HEK293 (cell line): Measurements from ENCODE around the gene CYP51A1.

Source experiments
- HOXA7 ChIP-seq: sonication (generic); formaldehyde crosslinking; IDR thresholded peaks from 2 replicates; pipeline ENCODE4 v1.8.1; 2022; ENCODE audit warnings: missing genetic modification reagents, borderline replicate concordance
- HOXD13 ChIP-seq: sonication (generic); formaldehyde crosslinking; IDR thresholded peaks from 2 replicates; pipeline ENCODE4 v1.8.0; 2022; ENCODE audit warnings: missing genetic modification reagents, borderline replicate concordance
- IKZF3 ChIP-seq: fragments of 450-650 bp; IDR thresholded peaks from 2 replicates; pipeline ENCODE4 v1.5.0; 2018; ENCODE audit warnings: missing biosample characterization, mild to moderate bottlenecking, missing genetic modification characterization, moderate library complexity
- MZF1 ChIP-seq: fragments of 450-650 bp; formaldehyde crosslinking; IDR thresholded peaks from 2 replicates; pipeline ENCODE4 v1.5.1; 2017; ENCODE audit warnings: missing biosample characterization, missing genetic modification characterization, borderline replicate concordance
- RBAK ChIP-seq: fragments of 450-650 bp; formaldehyde crosslinking; IDR thresholded peaks from 2 replicates; pipeline ENCODE4 v1.5.1; 2016; ENCODE audit warnings: missing biosample characterization, missing genetic modification characterization
- YY1 ChIP-seq: fragments of 450-650 bp; formaldehyde crosslinking; IDR thresholded peaks from 2 replicates; pipeline ENCODE4 v1.5.1; 2018; ENCODE audit warnings: missing biosample characterization, missing genetic modification characterization
- ZEB2 ChIP-seq: fragments of 450-650 bp; formaldehyde crosslinking; IDR thresholded peaks from 2 replicates; pipeline ENCODE4 v1.5.1; 2016; ENCODE audit warnings: missing biosample characterization, missing genetic modification characterization
- ZFP41 ChIP-seq: fragments of 450-650 bp; formaldehyde crosslinking; IDR thresholded peaks from 2 replicates; pipeline ENCODE4 v1.5.1; 2016; ENCODE audit warnings: missing biosample characterization, missing genetic modification characterization, borderline replicate concordance
- ZNF10 ChIP-seq: fragments of 450-650 bp; formaldehyde crosslinking; IDR thresholded peaks from 2 replicates; pipeline ENCODE4 v1.5.1; 2017; ENCODE audit warnings: missing biosample characterization, missing genetic modification characterization
- ZNF140 ChIP-seq: fragments of 450-650 bp; formaldehyde crosslinking; IDR thresholded peaks from 2 replicates; pipeline ENCODE4 v1.5.1; 2016; ENCODE audit warnings: missing biosample characterization, missing genetic modification characterization
- ZNF174 ChIP-seq: fragments of 450-650 bp; formaldehyde crosslinking; IDR thresholded peaks from 2 replicates; pipeline ENCODE4 v1.5.0; 2017; ENCODE audit warnings: missing biosample characterization, mild to moderate bottlenecking, missing genetic modification characterization
- ZNF19 ChIP-seq: fragments of 450-650 bp; formaldehyde crosslinking; IDR thresholded peaks from 2 replicates; pipeline ENCODE4; 2016; ENCODE audit warnings: missing biosample characterization, missing genetic modification characterization, low read depth
- ZNF214 ChIP-seq: fragments of 450-650 bp; formaldehyde crosslinking; IDR thresholded peaks from 2 replicates; pipeline ENCODE4 v1.5.1; 2017; ENCODE audit warnings: missing biosample characterization, mild to moderate bottlenecking, missing genetic modification characterization, borderline replicate concordance
- ZNF266 ChIP-seq: fragments of 450-650 bp; formaldehyde crosslinking; IDR thresholded peaks from 2 replicates; pipeline ENCODE4 v1.5.1; 2016; ENCODE audit warnings: missing biosample characterization, missing genetic modification characterization, low read depth
- ZNF335 ChIP-seq: fragments of 450-650 bp; formaldehyde crosslinking; conservative IDR thresholded peaks from 2 replicates; pipeline ENCODE4 v1.5.1; 2016; ENCODE audit warnings: missing biosample characterization, missing genetic modification characterization
- ZNF416 ChIP-seq: fragments of 450-650 bp; formaldehyde crosslinking; IDR thresholded peaks from 2 replicates; pipeline ENCODE4 v1.5.1; 2016; ENCODE audit warnings: missing biosample characterization, missing genetic modification characterization
- ZNF473 ChIP-seq: fragments of 450-650 bp; formaldehyde crosslinking; IDR thresholded peaks from 2 replicates; pipeline ENCODE4 v1.5.1; 2017; ENCODE audit warnings: missing biosample characterization, missing genetic modification characterization
- ZNF48 ChIP-seq: fragments of 450-650 bp; formaldehyde crosslinking; IDR thresholded peaks from 2 replicates; pipeline ENCODE4 v1.5.1; 2016; ENCODE audit warnings: missing biosample characterization, missing genetic modification characterization
- ZNF510 ChIP-seq: fragments of 450-650 bp; formaldehyde crosslinking; IDR thresholded peaks from 2 replicates; pipeline ENCODE4 v1.5.1; 2018; ENCODE audit warnings: mild to moderate bottlenecking, missing genetic modification characterization, missing biosample characterization; ENCODE audit not compliant: insufficient replicate concordance
- ZNF514 ChIP-seq: fragments of 450-650 bp; formaldehyde crosslinking; IDR thresholded peaks from 2 replicates; pipeline ENCODE4 v1.5.1; 2016; ENCODE audit warnings: missing biosample characterization, missing genetic modification characterization
- ZNF544 ChIP-seq: fragments of 450-650 bp; formaldehyde crosslinking; IDR thresholded peaks from 2 replicates; pipeline ENCODE4 v1.5.0; 2017; ENCODE audit warnings: missing biosample characterization, missing genetic modification characterization
- ZNF549 ChIP-seq: fragments of 450-650 bp; IDR thresholded peaks from 2 replicates; pipeline ENCODE4 v1.5.1; 2018; ENCODE audit warnings: missing biosample characterization, missing genetic modification characterization, mild to moderate bottlenecking, inconsistent platforms, moderate library complexity
- ZNF626 ChIP-seq: fragments of 450-650 bp; sonication (Bioruptor Pico); formaldehyde crosslinking; IDR thresholded peaks from 2 replicates; pipeline ENCODE4 v1.5.1; 2018; ENCODE audit warnings: missing biosample characterization, missing genetic modification characterization, inconsistent platforms
- ZNF664 ChIP-seq: fragments of 450-650 bp; formaldehyde crosslinking; IDR thresholded peaks from 2 replicates; pipeline ENCODE4 v1.5.1; 2016; ENCODE audit warnings: missing biosample characterization, missing genetic modification characterization
- ZNF707 ChIP-seq: fragments of 450-650 bp; formaldehyde crosslinking; IDR thresholded peaks from 2 replicates; pipeline ENCODE4 v1.5.1; 2016; ENCODE audit warnings: missing biosample characterization, missing genetic modification characterization
- ZNF776 ChIP-seq: fragments of 450-650 bp; formaldehyde crosslinking; IDR thresholded peaks from 2 replicates; pipeline ENCODE4 v1.5.0; 2017; ENCODE audit warnings: missing biosample characterization, missing genetic modification characterization, borderline replicate concordance
- ZNF777 ChIP-seq: fragments of 450-650 bp; formaldehyde crosslinking; IDR thresholded peaks from 2 replicates; pipeline ENCODE4 v1.5.1; 2017; ENCODE audit warnings: missing biosample characterization, missing genetic modification characterization, borderline replicate concordance
- ZNF785 ChIP-seq: fragments of 450-650 bp; formaldehyde crosslinking; IDR thresholded peaks from 2 replicates; pipeline ENCODE4 v1.5.1; 2016; ENCODE audit warnings: missing biosample characterization, missing genetic modification characterization
- ZNF843 ChIP-seq: fragments of 450-650 bp; formaldehyde crosslinking; IDR thresholded peaks from 2 replicates; pipeline ENCODE4 v1.5.1; 2016; ENCODE audit warnings: missing biosample characterization, missing genetic modification characterization
- ZSCAN16 ChIP-seq: fragments of 450-650 bp; formaldehyde crosslinking; IDR thresholded peaks from 2 replicates; pipeline ENCODE4 v1.5.1; 2016; ENCODE audit warnings: missing biosample characterization, missing genetic modification characterization
- ZSCAN30 ChIP-seq: fragments of 450-650 bp; IDR thresholded peaks from 2 replicates; pipeline ENCODE4 v1.5.1; 2018; ENCODE audit warnings: missing biosample characterization, mild to moderate bottlenecking, missing genetic modification characterization, moderate library complexity
- TF ChIP-seq, protein P1 (sequence below): fragments of 450-650 bp; formaldehyde crosslinking; IDR thresholded peaks from 2 replicates; pipeline ENCODE4 v1.5.1; 2016; ENCODE audit warnings: missing biosample characterization, missing genetic modification characterization, borderline replicate concordance
- TF ChIP-seq, protein P2 (sequence below): fragments of 450-650 bp; formaldehyde crosslinking; IDR thresholded peaks from 2 replicates; pipeline ENCODE4 v1.5.1; 2016; ENCODE audit warnings: missing biosample characterization, missing genetic modification characterization
- TF ChIP-seq, protein P3 (sequence below): fragments of 450-650 bp; formaldehyde crosslinking; conservative IDR thresholded peaks from 2 replicates; pipeline ENCODE4 v1.5.1; 2016; ENCODE audit warnings: low read depth, missing biosample characterization, missing genetic modification characterization

Gene CYP51A1

DNA sequence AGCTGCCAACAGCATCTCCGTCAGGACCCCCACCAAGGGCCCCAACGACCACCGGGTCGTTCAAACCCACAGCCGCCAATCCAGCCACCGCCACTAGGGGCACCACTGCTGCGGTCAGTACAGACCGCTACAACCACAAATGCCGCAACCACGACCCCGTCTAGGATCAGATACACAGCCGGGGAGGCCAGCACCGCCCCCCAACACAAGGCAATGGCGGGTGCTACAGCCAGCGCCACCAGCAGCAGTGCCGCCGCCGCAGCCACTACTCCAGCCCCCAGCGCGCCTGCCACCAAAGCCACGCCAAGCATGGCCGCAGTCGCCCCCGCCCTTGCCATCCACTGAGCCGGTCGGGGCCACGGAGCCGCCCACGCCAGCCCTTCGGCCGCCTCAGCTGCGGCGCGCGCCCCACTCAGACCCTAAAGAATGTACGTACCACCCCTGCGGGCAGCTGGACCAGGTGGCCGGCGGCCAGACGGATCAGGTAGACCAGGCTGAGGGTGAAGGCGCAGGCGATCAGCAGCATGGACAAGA is 473 bp downstream of the CYP51A1 start (continued):
- no peak for TF ChIP-seq ZNF626 (tag by site-specific recombination)
- TF ChIP-seq ZNF510 (tag by site-specific recombination) = no peak
- TF ChIP-seq, protein P1, sequence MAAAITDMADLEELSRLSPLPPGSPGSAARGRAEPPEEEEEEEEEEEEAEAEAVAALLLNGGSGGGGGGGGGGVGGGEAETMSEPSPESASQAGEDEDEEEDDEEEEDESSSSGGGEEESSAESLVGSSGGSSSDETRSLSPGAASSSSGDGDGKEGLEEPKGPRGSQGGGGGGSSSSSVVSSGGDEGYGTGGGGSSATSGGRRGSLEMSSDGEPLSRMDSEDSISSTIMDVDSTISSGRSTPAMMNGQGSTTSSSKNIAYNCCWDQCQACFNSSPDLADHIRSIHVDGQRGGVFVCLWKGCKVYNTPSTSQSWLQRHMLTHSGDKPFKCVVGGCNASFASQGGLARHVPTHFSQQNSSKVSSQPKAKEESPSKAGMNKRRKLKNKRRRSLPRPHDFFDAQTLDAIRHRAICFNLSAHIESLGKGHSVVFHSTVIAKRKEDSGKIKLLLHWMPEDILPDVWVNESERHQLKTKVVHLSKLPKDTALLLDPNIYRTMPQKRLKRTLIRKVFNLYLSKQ (tag by site-specific recombination) = no peak
- TF ChIP-seq ZNF473 (tag by site-specific recombination) = no peak
- no peak for TF ChIP-seq ZNF514 (tag by site-specific recombination)
- no peak; the same call in 1 of the 2 replicates for TF ChIP-seq YY1 (tag by site-specific recombination)
- TF ChIP-seq HOXD13 (CRISPR knock-in tag) = no peak
- TF ChIP-seq ZNF776 = no peak
- TF ChIP-seq ZNF10 = no peak
- TF ChIP-seq, protein P2, sequence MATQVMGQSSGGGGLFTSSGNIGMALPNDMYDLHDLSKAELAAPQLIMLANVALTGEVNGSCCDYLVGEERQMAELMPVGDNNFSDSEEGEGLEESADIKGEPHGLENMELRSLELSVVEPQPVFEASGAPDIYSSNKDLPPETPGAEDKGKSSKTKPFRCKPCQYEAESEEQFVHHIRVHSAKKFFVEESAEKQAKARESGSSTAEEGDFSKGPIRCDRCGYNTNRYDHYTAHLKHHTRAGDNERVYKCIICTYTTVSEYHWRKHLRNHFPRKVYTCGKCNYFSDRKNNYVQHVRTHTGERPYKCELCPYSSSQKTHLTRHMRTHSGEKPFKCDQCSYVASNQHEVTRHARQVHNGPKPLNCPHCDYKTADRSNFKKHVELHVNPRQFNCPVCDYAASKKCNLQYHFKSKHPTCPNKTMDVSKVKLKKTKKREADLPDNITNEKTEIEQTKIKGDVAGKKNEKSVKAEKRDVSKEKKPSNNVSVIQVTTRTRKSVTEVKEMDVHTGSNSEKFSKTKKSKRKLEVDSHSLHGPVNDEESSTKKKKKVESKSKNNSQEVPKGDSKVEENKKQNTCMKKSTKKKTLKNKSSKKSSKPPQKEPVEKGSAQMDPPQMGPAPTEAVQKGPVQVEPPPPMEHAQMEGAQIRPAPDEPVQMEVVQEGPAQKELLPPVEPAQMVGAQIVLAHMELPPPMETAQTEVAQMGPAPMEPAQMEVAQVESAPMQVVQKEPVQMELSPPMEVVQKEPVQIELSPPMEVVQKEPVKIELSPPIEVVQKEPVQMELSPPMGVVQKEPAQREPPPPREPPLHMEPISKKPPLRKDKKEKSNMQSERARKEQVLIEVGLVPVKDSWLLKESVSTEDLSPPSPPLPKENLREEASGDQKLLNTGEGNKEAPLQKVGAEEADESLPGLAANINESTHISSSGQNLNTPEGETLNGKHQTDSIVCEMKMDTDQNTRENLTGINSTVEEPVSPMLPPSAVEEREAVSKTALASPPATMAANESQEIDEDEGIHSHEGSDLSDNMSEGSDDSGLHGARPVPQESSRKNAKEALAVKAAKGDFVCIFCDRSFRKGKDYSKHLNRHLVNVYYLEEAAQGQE (tag by site-specific recombination) = no peak
- no peak for TF ChIP-seq ZNF549 (tag by site-specific recombination)
- TF ChIP-seq ZNF777 (tag by site-specific recombination) = peak; percentile 70
- TF ChIP-seq ZNF335 (tag by site-specific recombination) = no peak; the same call in none of the 2 replicates
- no peak for TF ChIP-seq ZNF416 (tag by site-specific recombination)
- no peak for TF ChIP-seq ZSCAN16
- TF ChIP-seq ZNF214 (tag by site-specific recombination) = no peak
- no peak for TF ChIP-seq RBAK (tag by site-specific recombination)
- TF ChIP-seq ZNF544 (tag by site-specific recombination) = no peak
- no peak for TF ChIP-seq IKZF3 (tag by site-specific recombination)
- no peak for TF ChIP-seq ZNF664
- TF ChIP-seq ZNF174 (tag by site-specific recombination) = no peak
- TF ChIP-seq HOXA7 = no peak
- no peak for TF ChIP-seq ZNF140
- no peak for TF ChIP-seq ZNF707 (tag by site-specific recombination)
- peak; percentile 64 for TF ChIP-seq ZEB2
- peak; percentile 47; the same call in 1 of the 2 replicates for TF ChIP-seq ZSCAN30 (tag by site-specific recombination)
- TF ChIP-seq MZF1 (tag by site-specific recombination) = no peak
- TF ChIP-seq ZNF843 (tag by site-specific recombination) = peak; percentile 34; the same call in 1 of the 2 replicates
- TF ChIP-seq ZNF785 (tag by site-specific recombination) = no peak
- no peak for TF ChIP-seq ZNF19 (tag by site-specific recombination)
- TF ChIP-seq, protein P3, sequence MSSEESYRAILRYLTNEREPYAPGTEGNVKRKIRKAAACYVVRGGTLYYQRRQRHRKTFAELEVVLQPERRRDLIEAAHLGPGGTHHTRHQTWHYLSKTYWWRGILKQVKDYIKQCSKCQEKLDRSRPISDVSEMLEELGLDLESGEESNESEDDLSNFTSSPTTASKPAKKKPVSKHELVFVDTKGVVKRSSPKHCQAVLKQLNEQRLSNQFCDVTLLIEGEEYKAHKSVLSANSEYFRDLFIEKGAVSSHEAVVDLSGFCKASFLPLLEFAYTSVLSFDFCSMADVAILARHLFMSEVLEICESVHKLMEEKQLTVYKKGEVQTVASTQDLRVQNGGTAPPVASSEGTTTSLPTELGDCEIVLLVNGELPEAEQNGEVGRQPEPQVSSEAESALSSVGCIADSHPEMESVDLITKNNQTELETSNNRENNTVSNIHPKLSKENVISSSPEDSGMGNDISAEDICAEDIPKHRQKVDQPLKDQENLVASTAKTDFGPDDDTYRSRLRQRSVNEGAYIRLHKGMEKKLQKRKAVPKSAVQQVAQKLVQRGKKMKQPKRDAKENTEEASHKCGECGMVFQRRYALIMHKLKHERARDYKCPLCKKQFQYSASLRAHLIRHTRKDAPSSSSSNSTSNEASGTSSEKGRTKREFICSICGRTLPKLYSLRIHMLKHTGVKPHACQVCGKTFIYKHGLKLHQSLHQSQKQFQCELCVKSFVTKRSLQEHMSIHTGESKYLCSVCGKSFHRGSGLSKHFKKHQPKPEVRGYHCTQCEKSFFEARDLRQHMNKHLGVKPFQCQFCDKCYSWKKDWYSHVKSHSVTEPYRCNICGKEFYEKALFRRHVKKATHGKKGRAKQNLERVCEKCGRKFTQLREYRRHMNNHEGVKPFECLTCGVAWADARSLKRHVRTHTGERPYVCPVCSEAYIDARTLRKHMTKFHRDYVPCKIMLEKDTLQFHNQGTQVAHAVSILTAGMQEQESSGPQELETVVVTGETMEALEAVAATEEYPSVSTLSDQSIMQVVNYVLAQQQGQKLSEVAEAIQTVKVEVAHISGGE (tag by site-specific recombination) = no peak
- TF ChIP-seq ZFP41 (tag by site-specific recombination) = no peak
- no peak for TF ChIP-seq ZNF266 (tag by site-specific recombination)
- TF ChIP-seq ZNF48 (tag by site-specific recombination) = no peak
